Lung (tissue), 12 donors: ENCODE data around the gene CDC42EP3. TPM values are rescaled to one million over a fixed set of nuclear protein-coding genes. Genes with fewer than 3 reads are reported as not detected.

Experiments
- ATAC-seq: fragments of 200-7000 bp; cut with Tn5 transposase; one replicate; pipeline ENCODE4 v1.9.1; 2020; ENCODE audit warnings: moderate number of reproducible peaks; ENCODE audit not compliant: insufficient read depth, low FRiP score
- DNase-seq, 3 donors: peaks; one replicate each; pipeline ENCODE4 v3.0.0-alpha.2; 2013 to 2017
- H3K27ac ChIP-seq, 2 donors: one replicate each; pipeline ENCODE4 v1.5.1; 2013; ENCODE audit warnings: mild to moderate bottlenecking in 2 of 2, moderate library complexity in 2 of 2, control low read depth in 1 of 2, inconsistent platforms in 1 of 2, low read depth in 1 of 2, low read length in 1 of 2
- H3K27me3 ChIP-seq, 3 donors: one replicate each; pipeline ENCODE4 v1.5.1; 2013; ENCODE audit warnings: low read length in 2 of 3; ENCODE audit not compliant: control insufficient read depth in 3 of 3, insufficient read depth in 3 of 3
- H3K36me3 ChIP-seq, 4 donors: one replicate each; pipeline ENCODE4 v1.5.1; 2013; ENCODE audit warnings: low read length in 4 of 4, mild to moderate bottlenecking in 1 of 4, moderate library complexity in 1 of 4; ENCODE audit not compliant: control insufficient read depth in 4 of 4, insufficient read depth in 4 of 4
- H3K4me1 ChIP-seq, 5 donors: one replicate each; pipeline ENCODE4 v1.5.1; 2013; ENCODE audit warnings: low read length in 5 of 5, mild to moderate bottlenecking in 2 of 5, moderate library complexity in 1 of 5; ENCODE audit not compliant: control insufficient read depth in 5 of 5, insufficient read depth in 5 of 5
- H3K4me3 ChIP-seq: one replicate; pipeline ENCODE4 v1.5.1; 2013; ENCODE audit warnings: mild to moderate bottlenecking, control low read depth, moderate library complexity
- H3K9ac ChIP-seq, 2 donors: one replicate each; pipeline ENCODE4 v1.5.1; 2013; ENCODE audit warnings: low read length in 2 of 2, control low read depth in 1 of 2; ENCODE audit not compliant: insufficient read depth in 1 of 2
- H3K9me3 ChIP-seq, 4 donors: one replicate each; pipeline ENCODE4 v1.5.1; 2013; ENCODE audit warnings: low read length in 3 of 4, mild to moderate bottlenecking in 1 of 4, moderate library complexity in 1 of 4; ENCODE audit not compliant: control insufficient read depth in 4 of 4, insufficient read depth in 3 of 4
- WGBS, 2 donors: extraction: QIAGEN DNeasy Blood & Tissue Kit; methylation state at CpG; one replicate each; pipeline ENCODE4 v1.1.7; 2013; 5-methylcytosine and 5-hydroxymethylcytosine counted together
- polyA plus RNA-seq, 2 donors: library from polyadenylated mRNA; stranded (reverse); fragments of 200-250 nt; gene quantifications; one replicate each; pipeline ENCODE4 v1.2.1, GENCODE V29; 2013
- total RNA-seq, 2 donors: library from RNA; depleted of rRNA in 1 of 2; stranded (reverse); fragments of >200 nt in 1 of 2; gene quantifications; one replicate each; pipeline ENCODE4 v1.2.1, GENCODE V29; 2014 to 2021
- TF ChIP-seq, protein P1 (sequence below): IDR thresholded peaks from 2 replicates; pipeline ENCODE4 v1.5.1; 2012; ENCODE audit warnings: mild to moderate bottlenecking; ENCODE audit errors: control extremely low read depth, extremely low read depth
- donor health status: control.
- donor health status: control.
- donor health status: Bipolar disorder and iron deficiency.
- donor health status: healthy.
- donor health status: DM: yes; HTN: yes; CAD: no.

Gene CDC42EP3
- total and polyA plus RNA-seq, 4 donors = 22.9 to 59.0 (median 38.0) TPM

DNA sequence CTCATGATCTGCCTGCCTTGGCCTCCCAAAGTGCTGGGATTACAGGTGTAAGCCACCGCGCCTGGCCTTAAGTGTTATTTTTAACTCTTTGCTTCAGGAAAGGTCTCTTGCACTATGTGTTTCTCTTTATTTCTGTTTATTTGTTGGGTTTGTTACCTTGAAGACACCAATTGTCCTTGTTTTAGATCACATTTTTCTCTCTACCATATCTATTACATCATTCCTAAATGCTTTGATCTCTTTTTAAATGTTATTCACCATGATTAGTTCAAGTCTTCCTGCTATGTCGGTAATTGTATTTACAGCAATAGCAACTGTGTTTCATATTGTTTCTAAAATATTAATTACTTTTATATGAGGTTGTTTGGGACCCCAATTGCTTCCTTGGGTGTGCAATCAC is 77.7 kb downstream of the CDC42EP3 start:
- no peak for DNase-seq
- TF ChIP-seq, protein P1, sequence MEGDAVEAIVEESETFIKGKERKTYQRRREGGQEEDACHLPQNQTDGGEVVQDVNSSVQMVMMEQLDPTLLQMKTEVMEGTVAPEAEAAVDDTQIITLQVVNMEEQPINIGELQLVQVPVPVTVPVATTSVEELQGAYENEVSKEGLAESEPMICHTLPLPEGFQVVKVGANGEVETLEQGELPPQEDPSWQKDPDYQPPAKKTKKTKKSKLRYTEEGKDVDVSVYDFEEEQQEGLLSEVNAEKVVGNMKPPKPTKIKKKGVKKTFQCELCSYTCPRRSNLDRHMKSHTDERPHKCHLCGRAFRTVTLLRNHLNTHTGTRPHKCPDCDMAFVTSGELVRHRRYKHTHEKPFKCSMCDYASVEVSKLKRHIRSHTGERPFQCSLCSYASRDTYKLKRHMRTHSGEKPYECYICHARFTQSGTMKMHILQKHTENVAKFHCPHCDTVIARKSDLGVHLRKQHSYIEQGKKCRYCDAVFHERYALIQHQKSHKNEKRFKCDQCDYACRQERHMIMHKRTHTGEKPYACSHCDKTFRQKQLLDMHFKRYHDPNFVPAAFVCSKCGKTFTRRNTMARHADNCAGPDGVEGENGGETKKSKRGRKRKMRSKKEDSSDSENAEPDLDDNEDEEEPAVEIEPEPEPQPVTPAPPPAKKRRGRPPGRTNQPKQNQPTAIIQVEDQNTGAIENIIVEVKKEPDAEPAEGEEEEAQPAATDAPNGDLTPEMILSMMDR = no peak
- Histone ChIP-seq H3K4me1 (peaks cover 0 to 20% (median 3%) of the 10 kb centered on the region in 5 donors), H3K36me3 (no peaks in the 10 kb centered on the region), H3K9me3 (peaks cover 0 to 4% (median 0%) of the 10 kb centered on the region in 4 donors), H3K27me3 (no peaks in the 10 kb centered on the region), H3K9ac (no peak overlapping the region), H3K27ac (no peak overlapping the region), H3K4me3 (no peak overlapping the region)
- no peak for ATAC-seq
- WGBS, 2 donors = 82 to 91% methylated on average over 3 of the region's 3 CpGs

DNA sequence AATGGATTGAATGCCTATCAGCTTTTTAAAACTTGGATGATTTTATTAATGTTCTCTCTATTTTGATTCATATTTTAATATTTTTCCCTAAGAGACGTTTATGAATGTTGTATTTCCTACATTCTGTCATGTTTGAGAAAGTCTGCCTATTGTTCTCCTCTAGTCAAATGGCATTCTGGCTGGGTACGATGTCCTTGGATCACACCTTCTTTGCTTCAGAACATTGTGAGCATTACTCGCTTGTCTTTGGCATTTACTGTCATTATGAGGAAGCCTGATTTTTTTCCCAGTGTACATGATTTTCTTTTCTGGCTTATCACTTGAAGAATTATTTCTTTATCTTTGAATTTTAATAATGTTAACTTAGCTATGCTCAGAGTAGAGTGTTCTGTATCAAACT is 78.4 kb downstream of the CDC42EP3 start:
- H3K9me3 ChIP-seq = peaks cover 0 to 4% (median 0%) of the 10 kb centered on the region in 4 donors
- no peak overlapping the region for H3K9ac ChIP-seq
- no peak overlapping the region for H3K4me3 ChIP-seq
- no peak for DNase-seq
- peaks cover 0 to 20% (median 5%) of the 10 kb centered on the region in 5 donors for H3K4me1 ChIP-seq
- TF ChIP-seq, protein P1 = no peak
- no peak overlapping the region for H3K27ac ChIP-seq
- no peaks in the 10 kb centered on the region for H3K36me3 ChIP-seq
- WGBS, 2 donors = 76 to 91% methylated on average over 3 of the region's 3 CpGs
- ATAC-seq = no peak
- no peaks in the 10 kb centered on the region for H3K27me3 ChIP-seq
